ENCODE measurements around the gene CCDC126. TPM values are rescaled to one million over a fixed set of nuclear protein-coding genes. Genes with fewer than 3 reads are reported as not detected.

The CCDC126 gene
- total and polyA plus RNA-seq, 4 donors, result 6.6 to 14.7 (median 9.7) TPM

- peaks cover 4% of the 10 kb centered on the region for H3K9me3 ChIP-seq (ENCODE audit: control insufficient read depth, low read length)
- WGBS, 2 donors, result 0% methylated on average over 1 of the region's 1 CpG
- no peak overlapping the region for H3K4me3 ChIP-seq (ENCODE audit: low read length in 2 of 2)
- ATAC-seq (ENCODE audit: low FRiP score), result no peak
- no peaks in the 10 kb centered on the region for H3K27me3 ChIP-seq (ENCODE audit: control insufficient read depth in 1 of 2, insufficient read depth in 2 of 2, low read length in 1 of 2)
- intact Hi-C loops (cut with DNase I), result no loop called here
- H3K4me1 ChIP-seq (ENCODE audit: control insufficient read depth in 1 of 2, insufficient read depth in 2 of 2, low read length in 2 of 2), result no peaks in the 10 kb centered on the region
- no peak overlapping the region for H3K27ac ChIP-seq (ENCODE audit: low read depth in 1 of 2, low read length in 2 of 2)
- H3K36me3 ChIP-seq (ENCODE audit: control insufficient read depth in 1 of 2, insufficient read depth in 2 of 2, low read length in 1 of 2), result no peaks in the 10 kb centered on the region
- no peak for DNase-seq
These were observed 57.3 kb downstream of the CCDC126 start for GRCh38 chr7:23654508-23654907.

GRCh38 chr7:23655433-23655832 is 58.3 kb downstream of the CCDC126 start:
- no peaks in the 10 kb centered on the region for H3K27me3 ChIP-seq (ENCODE audit: control insufficient read depth in 1 of 2, insufficient read depth in 2 of 2, low read length in 1 of 2)
- H3K4me3 ChIP-seq (ENCODE audit: low read length in 2 of 2), result no peak overlapping the region
- no peaks in the 10 kb centered on the region for H3K4me1 ChIP-seq (ENCODE audit: control insufficient read depth in 1 of 2, insufficient read depth in 2 of 2, low read length in 2 of 2)
- H3K27ac ChIP-seq (ENCODE audit: low read depth in 1 of 2, low read length in 2 of 2), result no peak overlapping the region
- ATAC-seq (ENCODE audit: low FRiP score) (no peak), DNase-seq (no peak)
- 97% methylated on average over 22 of the region's 22 CpGs for WGBS, 2 donors
- intact Hi-C loops (cut with DNase I), result no loop called here
- H3K36me3 ChIP-seq (ENCODE audit: control insufficient read depth in 1 of 2, insufficient read depth in 2 of 2, low read length in 1 of 2), result no peaks in the 10 kb centered on the region
- H3K9me3 ChIP-seq (ENCODE audit: control insufficient read depth, low read length), result peaks cover 4% of the 10 kb centered on the region

- intact Hi-C loops (cut with DNase I), result no loop called here
- H3K4me1 ChIP-seq (ENCODE audit: control insufficient read depth in 1 of 2, insufficient read depth in 2 of 2, low read length in 2 of 2), result no peaks in the 10 kb centered on the region
- WGBS, 2 donors, result 79 to 90% methylated on average over 7 of the region's 7 CpGs
- no peak overlapping the region for H3K4me3 ChIP-seq (ENCODE audit: low read length in 2 of 2)
- H3K36me3 ChIP-seq (ENCODE audit: control insufficient read depth in 1 of 2, insufficient read depth in 2 of 2, low read length in 1 of 2), result no peaks in the 10 kb centered on the region
- DNase-seq, result no peak
- no peak for ATAC-seq (ENCODE audit: low FRiP score)
- no peak overlapping the region for H3K27ac ChIP-seq (ENCODE audit: low read depth in 1 of 2, low read length in 2 of 2)
- H3K27me3 ChIP-seq (ENCODE audit: control insufficient read depth in 1 of 2, insufficient read depth in 2 of 2, low read length in 1 of 2), result no peaks in the 10 kb centered on the region
- peaks cover 4% of the 10 kb centered on the region for H3K9me3 ChIP-seq (ENCODE audit: control insufficient read depth, low read length)
These were observed 61.7 kb downstream of the CCDC126 start for GRCh38 chr7:23658831-23659427.

- ATAC-seq (ENCODE audit: low FRiP score) (no peak), DNase-seq (no peak)
- no peaks in the 10 kb centered on the region for H3K27me3 ChIP-seq (ENCODE audit: control insufficient read depth in 1 of 2, insufficient read depth in 2 of 2, low read length in 1 of 2)
- H3K9me3 ChIP-seq (ENCODE audit: control insufficient read depth, low read length), result no peaks in the 10 kb centered on the region
- H3K4me1 ChIP-seq (ENCODE audit: control insufficient read depth in 1 of 2, insufficient read depth in 2 of 2, low read length in 2 of 2), result no peaks in the 10 kb centered on the region
- no peak overlapping the region for H3K27ac ChIP-seq (ENCODE audit: low read depth in 1 of 2, low read length in 2 of 2)
- no peaks in the 10 kb centered on the region for H3K36me3 ChIP-seq (ENCODE audit: control insufficient read depth in 1 of 2, insufficient read depth in 2 of 2, low read length in 1 of 2)
- WGBS, 2 donors, result 62 to 68% methylated on average over 3 of the region's 3 CpGs
- intact Hi-C loops (cut with DNase I), result no loop called here
- H3K4me3 ChIP-seq (ENCODE audit: low read length in 2 of 2), result no peak overlapping the region
These were observed 64.2 kb downstream of the CCDC126 start for GRCh38 chr7:23661385-23661784.

GRCh38 chr7:23662124-23662983 is 65.2 kb downstream of the CCDC126 start:
- WGBS, 2 donors, result 65 to 70% methylated on average over 8 of the region's 8 CpGs
- H3K9me3 ChIP-seq (ENCODE audit: control insufficient read depth, low read length), result no peaks in the 10 kb centered on the region

DNA sequence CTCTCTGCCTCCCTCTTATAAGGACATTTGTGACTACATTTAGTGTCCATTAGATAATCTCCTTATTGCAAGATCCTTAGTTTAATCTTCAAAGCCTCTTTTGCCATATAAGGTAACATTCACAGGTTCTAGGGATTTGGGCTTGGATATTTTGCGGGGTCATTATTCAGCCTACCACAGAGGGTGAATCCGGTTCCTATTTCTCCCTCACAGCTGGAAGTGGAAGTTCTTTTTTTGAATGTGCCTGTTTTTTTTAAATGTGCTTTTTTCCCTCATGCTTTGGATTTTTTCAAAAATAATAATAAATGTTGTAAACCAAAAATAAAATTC is 65.8 kb downstream of the CCDC126 start:
- Histone ChIP-seq H3K27me3 (ENCODE audit: control insufficient read depth in 1 of 2, insufficient read depth in 2 of 2, low read length in 1 of 2) (no peaks in the 10 kb centered on the region), H3K4me1 (ENCODE audit: control insufficient read depth in 1 of 2, insufficient read depth in 2 of 2, low read length in 2 of 2) (no peaks in the 10 kb centered on the region), H3K4me3 (ENCODE audit: low read length in 2 of 2) (no peak overlapping the region), H3K27ac (ENCODE audit: low read depth in 1 of 2, low read length in 2 of 2) (no peak overlapping the region), H3K9me3 (ENCODE audit: control insufficient read depth, low read length) (no peaks in the 10 kb centered on the region), H3K36me3 (ENCODE audit: control insufficient read depth in 1 of 2, insufficient read depth in 2 of 2, low read length in 1 of 2) (no peaks in the 10 kb centered on the region)
- DNase-seq (no peak), ATAC-seq (ENCODE audit: low FRiP score) (no peak)
- intact Hi-C loops (cut with DNase I), result no loop called here
- WGBS, 2 donors, result 89 to 93% methylated on average over 2 of the region's 2 CpGs

More at GRCh38 chr7:23662124-23662983, 65.2 kb downstream of the CCDC126 start:
- Histone ChIP-seq H3K4me1 (ENCODE audit: control insufficient read depth in 1 of 2, insufficient read depth in 2 of 2, low read length in 2 of 2) (no peaks in the 10 kb centered on the region), H3K27ac (ENCODE audit: low read depth in 1 of 2, low read length in 2 of 2) (no peak overlapping the region), H3K4me3 (ENCODE audit: low read length in 2 of 2) (no peak overlapping the region), H3K36me3 (ENCODE audit: control insufficient read depth in 1 of 2, insufficient read depth in 2 of 2, low read length in 1 of 2) (no peaks in the 10 kb centered on the region), H3K27me3 (ENCODE audit: control insufficient read depth in 1 of 2, insufficient read depth in 2 of 2, low read length in 1 of 2) (no peaks in the 10 kb centered on the region)
- DNase-seq (no peak), ATAC-seq (ENCODE audit: low FRiP score) (no peak)
- intact Hi-C loops (cut with DNase I), result no loop called here

DNA sequence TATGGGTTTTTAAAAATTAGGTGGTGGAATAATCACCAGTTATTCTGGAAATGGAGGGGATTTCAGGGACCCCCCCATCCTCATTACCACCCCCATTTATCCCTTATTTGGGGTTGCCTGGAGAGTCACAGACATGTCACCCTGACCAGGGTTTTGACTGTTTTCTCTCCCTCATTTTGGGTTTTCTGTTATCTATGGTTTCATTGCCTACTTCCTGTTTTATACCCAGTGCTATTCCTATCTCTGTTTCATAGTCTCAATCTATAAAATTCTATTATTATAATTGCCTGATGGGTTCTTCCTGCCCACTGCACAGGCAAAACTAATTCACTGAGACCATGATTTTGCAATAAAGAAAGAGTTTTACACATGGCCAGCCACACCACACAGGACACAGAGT is 66.9 kb downstream of the CCDC126 start:
- intact Hi-C loops (cut with DNase I), result no loop called here

DNA sequence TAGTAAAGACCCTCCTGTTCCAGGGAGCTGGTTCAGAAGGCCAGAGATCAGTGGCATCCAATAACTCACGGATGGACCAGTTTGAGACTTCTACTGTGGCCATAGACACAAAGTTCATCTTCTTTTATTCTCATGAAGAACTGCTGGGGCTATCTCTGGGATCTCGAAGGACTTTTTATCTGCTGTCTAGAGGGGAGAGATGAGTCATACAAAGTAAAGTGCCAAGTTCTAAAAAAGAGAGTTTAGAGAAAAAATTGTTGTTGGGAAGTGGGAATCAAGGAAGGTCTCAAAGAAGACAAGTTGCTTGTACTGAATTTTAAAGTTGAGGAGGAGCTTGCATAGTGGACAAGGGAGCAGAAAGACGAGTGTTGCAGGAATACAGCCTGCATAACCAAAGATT is 74.9 kb downstream of the CCDC126 start:
- 68 to 70% methylated on average over 3 of the region's 3 CpGs for WGBS, 2 donors
- H3K27me3 ChIP-seq (ENCODE audit: control insufficient read depth in 1 of 2, insufficient read depth in 2 of 2, low read length in 1 of 2), result no peaks in the 10 kb centered on the region
- ATAC-seq (ENCODE audit: low FRiP score) (no peak), DNase-seq (no peak)
- no peak overlapping the region for H3K4me3 ChIP-seq (ENCODE audit: low read length in 2 of 2)
- no peaks in the 10 kb centered on the region for H3K4me1 ChIP-seq (ENCODE audit: control insufficient read depth in 1 of 2, insufficient read depth in 2 of 2, low read length in 2 of 2)
- H3K27ac ChIP-seq (ENCODE audit: low read depth in 1 of 2, low read length in 2 of 2), result no peak overlapping the region
- intact Hi-C loops (cut with DNase I), result no loop called here
- no peaks in the 10 kb centered on the region for H3K36me3 ChIP-seq (ENCODE audit: control insufficient read depth in 1 of 2, insufficient read depth in 2 of 2, low read length in 1 of 2)
- H3K9me3 ChIP-seq (ENCODE audit: control insufficient read depth, low read length), result no peaks in the 10 kb centered on the region

More for the DNA sequence above, 66.9 kb downstream of the CCDC126 start:
- H3K27ac ChIP-seq (ENCODE audit: low read depth in 1 of 2, low read length in 2 of 2), result no peak overlapping the region
- H3K36me3 ChIP-seq (ENCODE audit: control insufficient read depth in 1 of 2, insufficient read depth in 2 of 2, low read length in 1 of 2), result no peaks in the 10 kb centered on the region
- no peak overlapping the region for H3K4me3 ChIP-seq (ENCODE audit: low read length in 2 of 2)
- DNase-seq (no peak), ATAC-seq (ENCODE audit: low FRiP score) (no peak)
- H3K4me1 ChIP-seq (ENCODE audit: control insufficient read depth in 1 of 2, insufficient read depth in 2 of 2, low read length in 2 of 2), result no peaks in the 10 kb centered on the region
- H3K9me3 ChIP-seq (ENCODE audit: control insufficient read depth, low read length), result no peaks in the 10 kb centered on the region
- H3K27me3 ChIP-seq (ENCODE audit: control insufficient read depth in 1 of 2, insufficient read depth in 2 of 2, low read length in 1 of 2), result no peaks in the 10 kb centered on the region

DNA sequence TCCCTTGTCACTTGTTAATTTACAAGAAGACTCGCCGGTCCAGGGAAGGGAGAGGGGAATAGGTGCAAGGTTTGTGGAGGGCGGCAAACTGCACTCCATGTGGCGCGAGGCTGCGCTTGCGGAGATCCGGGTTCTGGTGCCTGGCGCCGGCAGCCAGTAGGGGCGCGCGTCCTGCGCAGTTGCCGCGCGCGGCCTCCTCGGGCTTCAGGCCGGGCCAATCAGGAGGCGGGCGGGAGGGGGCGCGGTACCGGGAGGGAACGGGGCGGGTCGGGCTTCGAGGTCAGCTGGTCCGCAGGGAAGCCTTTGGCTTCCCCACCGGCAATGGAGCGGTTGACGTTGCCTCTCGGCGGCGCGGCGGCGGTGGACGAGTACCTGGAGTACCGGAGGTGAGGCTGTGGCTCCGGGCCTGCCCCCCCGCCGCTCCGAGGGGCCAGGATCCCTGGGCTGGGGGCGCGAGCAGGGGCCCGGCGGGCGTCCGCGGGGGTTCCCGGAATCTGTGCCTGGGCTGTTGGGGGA is 82.8 kb downstream of the CCDC126 start, which contains the start of gene FAM221A:
TSS of gene FAM221A (plus strand) at position 302 of the 516 bp plus-strand sequence. CDS start at position 322, 20 bp downstream.
- no peaks in the 10 kb centered on the region for H3K9me3 ChIP-seq (ENCODE audit: control insufficient read depth, low read length)
- H3K36me3 ChIP-seq (ENCODE audit: control insufficient read depth in 1 of 2, insufficient read depth in 2 of 2, low read length in 1 of 2), result no peaks in the 10 kb centered on the region
- intact Hi-C loops (cut with DNase I), result loop anchor here (5.0 kb wide), 1 partner anchor 83 kb away; the partner anchor contains the start of gene CCDC126 (in 2 of the 2)
- H3K27ac ChIP-seq (ENCODE audit: low read depth in 1 of 2, low read length in 2 of 2), result peak within 1 kb of the TSS in 1 of 2 donors; percentile 29
- DNase-seq, result peak; percentile 94 to 97
- WGBS, 2 donors, result 0 to 1% methylated on average over 51 to 53 of the region's 53 CpGs
- H3K4me1 ChIP-seq (ENCODE audit: control insufficient read depth in 1 of 2, insufficient read depth in 2 of 2, low read length in 2 of 2), result no peaks in the 10 kb centered on the region
- peak within 1 kb of the TSS; percentile 73 to 85 for H3K4me3 ChIP-seq (ENCODE audit: low read length in 2 of 2)
- no peaks in the 10 kb centered on the region for H3K27me3 ChIP-seq (ENCODE audit: control insufficient read depth in 1 of 2, insufficient read depth in 2 of 2, low read length in 1 of 2)
- ATAC-seq (ENCODE audit: low FRiP score), result peak; percentile 99
